Epithelial cell of esophagus (primary cell): ENCODE data around the gene KL.

Experiments used
- DNase-seq: peaks from one replicate; pipeline ENCODE4 v3.0.0; 2010; ENCODE audit warnings: low read depth
- H3K4me3 ChIP-seq: 2 replicates; pipeline ENCODE4 v1.5.1; 2011; ENCODE audit warnings: mild to moderate bottlenecking, low read length, control low read depth
- CTCF ChIP-seq: IDR thresholded peaks from 2 replicates; pipeline ENCODE4 v1.5.1; 2011; ENCODE audit warnings: low read depth, mild to moderate bottlenecking, low read length, control low read depth, inconsistent platforms; ENCODE audit not compliant: insufficient read depth; ENCODE audit errors: missing control alignments

The KL gene

GRCh38 chr13:33018886-33019285 is 2.7 kb downstream of the KL start:
- no peak for TF ChIP-seq CTCF
- no peak for DNase-seq
- H3K4me3 ChIP-seq, result no peak overlapping the region

GRCh38 chr13:33022986-33023385 is 6.8 kb downstream of the KL start:
- no peak for TF ChIP-seq CTCF
- H3K4me3 ChIP-seq, result no peak overlapping the region
- no peak for DNase-seq

- no peak for DNase-seq
Observed at GRCh38 chr13:33025220-33025744, 9.1 kb downstream of the KL start.

GRCh38 chr13:33026489-33027152 is 10.4 kb downstream of the KL start:
- DNase-seq, result no peak
- no peak for TF ChIP-seq CTCF

More at GRCh38 chr13:33025220-33025744, 9.1 kb downstream of the KL start:
- H3K4me3 ChIP-seq, result no peak overlapping the region
- TF ChIP-seq CTCF, result no peak

GRCh38 chr13:33028620-33029019 is 12.4 kb downstream of the KL start:
- no peak overlapping the region for H3K4me3 ChIP-seq
- no peak for TF ChIP-seq CTCF
- no peak for DNase-seq

More at GRCh38 chr13:33026489-33027152, 10.4 kb downstream of the KL start:
- no peak overlapping the region for H3K4me3 ChIP-seq

GRCh38 chr13:33031277-33031676 is 15.1 kb downstream of the KL start:
- no peak for DNase-seq
- no peak overlapping the region for H3K4me3 ChIP-seq
- no peak for TF ChIP-seq CTCF
